ENCODE data around the gene CD248.
A peak's percentile ranks its signal among the peaks of the same experiment; 100 is the strongest.
"Not testable (repeated sequence)": the region's sequence is repeated elsewhere in the genome, so short reads cannot be mapped to it uniquely, and the experiment has no call there.

Gene CD248
- total RNA-seq, result 0 to 0.13 (median 0) reads per million in 18 experiments

GRCh38 chr11:66316849-66317251 lies at the start of gene CD248:
CD248 (minus strand) TSS chr11:66317044; CDS start chr11:66317027, 17 bp downstream.
- no peak for DNase-seq

DNA sequence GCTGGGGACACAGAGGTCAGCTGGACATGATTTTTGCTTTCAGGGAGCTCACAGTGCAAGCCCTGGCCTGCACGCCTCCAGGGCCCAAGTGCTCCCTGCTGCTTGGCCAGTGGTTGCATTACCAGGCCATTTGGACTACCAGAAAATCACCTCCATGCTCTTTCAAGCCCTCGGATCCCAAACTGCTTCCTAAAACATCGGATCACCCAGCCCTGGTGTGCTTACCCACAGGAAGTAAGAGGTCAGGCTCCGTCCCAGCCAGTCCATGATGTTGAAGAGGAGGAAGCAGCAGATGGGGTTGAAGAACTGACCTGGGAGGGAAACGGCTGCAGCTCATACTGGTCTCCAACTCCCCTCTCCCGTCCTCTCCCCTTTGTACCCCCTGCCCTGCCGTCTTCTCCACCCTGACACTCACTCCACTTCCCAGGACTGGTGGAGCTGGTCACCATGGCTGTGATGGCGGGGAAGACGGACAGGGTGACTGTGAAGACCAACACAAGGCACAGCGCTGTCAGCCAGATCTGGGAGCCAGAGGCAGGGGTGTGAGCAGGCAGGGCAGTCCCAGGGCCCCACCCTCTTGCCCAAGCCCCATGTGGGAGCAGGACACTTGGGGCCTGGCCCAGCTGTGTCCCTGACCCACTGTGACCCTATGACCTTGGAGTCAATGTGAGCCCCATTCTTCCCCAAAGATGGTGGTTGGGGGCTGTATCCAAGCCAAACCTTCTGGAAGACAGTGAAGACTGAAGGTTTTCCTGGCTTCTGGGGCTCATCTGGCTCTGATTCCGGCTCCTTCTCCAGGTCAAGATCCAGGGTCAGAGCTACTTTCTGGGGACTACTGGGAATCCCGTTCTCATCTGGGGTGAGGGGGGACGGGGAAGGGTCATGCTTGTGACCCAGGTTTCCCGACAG lies 49.1 kb upstream of the CD248 start:
- DNase-seq, result no peak

DNA sequence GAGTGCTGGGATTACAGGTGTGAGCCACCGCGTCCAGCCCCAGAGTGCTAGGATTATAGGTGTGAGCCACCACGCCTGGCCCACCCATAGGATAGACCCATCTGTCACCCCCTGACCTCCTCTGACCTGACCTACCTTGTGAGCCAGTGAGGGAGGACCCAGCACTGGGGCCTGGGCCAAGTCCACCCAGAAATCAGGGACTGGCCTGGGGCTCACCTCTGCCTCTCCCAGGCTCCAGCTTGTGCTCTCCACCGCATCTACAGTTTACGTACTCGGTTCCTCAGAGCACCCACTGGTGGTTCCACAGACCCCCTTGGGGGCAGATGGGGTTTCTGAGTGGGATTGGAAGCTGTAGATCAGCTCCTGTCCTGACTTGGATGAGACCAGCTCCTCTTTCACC lies 48.3 kb upstream of the CD248 start:
- no peak for DNase-seq

GRCh38 chr11:66363805-66364535 lies 47.1 kb upstream of the CD248 start:
- DNase-seq, result peak; percentile 63 to 66

DNA sequence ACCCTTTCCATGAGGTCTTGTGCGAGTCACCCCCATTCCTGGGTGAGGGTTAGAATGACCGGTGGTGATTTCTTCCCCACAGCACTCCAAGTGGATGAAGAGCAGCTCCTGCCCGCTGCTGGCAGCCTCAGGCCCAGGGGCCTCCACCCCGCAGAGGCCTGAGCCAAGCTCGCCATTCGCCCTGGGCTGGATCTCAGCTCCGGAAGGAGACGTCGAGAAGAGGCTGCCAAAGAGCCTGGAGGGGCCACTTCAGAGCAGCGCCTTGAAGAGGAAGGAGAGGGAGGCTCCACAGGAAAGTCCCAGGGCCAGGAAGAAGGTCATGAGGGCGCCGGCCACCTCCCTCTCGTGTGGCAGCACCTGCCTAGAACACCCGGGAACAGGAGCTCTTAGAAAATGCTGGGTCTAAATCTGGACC lies 46.4 kb upstream of the CD248 start:
- DNase-seq, result no peak

DNA sequence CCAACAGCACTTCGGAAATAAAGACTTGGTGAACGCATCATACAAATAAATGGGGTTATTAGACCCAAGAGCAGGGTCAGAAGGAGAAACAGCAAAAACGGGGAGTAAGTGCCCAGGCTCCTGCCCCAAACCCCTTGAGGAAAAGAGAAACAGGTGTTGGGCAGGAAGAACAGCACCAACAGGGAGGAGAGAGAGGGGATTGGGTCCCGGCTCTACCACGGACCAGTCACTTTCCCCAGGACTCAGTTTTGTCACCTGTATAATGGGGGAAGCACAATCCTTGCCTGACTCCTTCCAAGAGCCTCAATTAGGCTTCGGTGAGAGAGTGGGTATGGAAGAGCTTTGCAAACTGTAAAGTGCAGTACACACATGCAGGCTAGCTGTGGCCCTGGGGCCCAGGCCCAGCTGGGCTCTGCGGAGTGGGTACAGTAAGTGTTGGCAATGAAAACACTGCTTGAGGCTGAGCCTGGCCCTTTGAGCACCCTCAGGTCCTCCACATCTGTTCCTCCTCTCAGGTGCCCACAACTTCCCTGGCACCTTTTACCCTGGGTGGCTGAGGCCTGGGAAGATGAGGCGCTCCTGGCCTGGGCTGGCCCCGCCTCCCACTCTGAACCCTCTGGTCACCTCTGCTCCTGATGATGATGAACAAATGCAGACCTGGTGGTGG lies 45.8 kb upstream of the CD248 start:
- DNase-seq, result no peak

DNA sequence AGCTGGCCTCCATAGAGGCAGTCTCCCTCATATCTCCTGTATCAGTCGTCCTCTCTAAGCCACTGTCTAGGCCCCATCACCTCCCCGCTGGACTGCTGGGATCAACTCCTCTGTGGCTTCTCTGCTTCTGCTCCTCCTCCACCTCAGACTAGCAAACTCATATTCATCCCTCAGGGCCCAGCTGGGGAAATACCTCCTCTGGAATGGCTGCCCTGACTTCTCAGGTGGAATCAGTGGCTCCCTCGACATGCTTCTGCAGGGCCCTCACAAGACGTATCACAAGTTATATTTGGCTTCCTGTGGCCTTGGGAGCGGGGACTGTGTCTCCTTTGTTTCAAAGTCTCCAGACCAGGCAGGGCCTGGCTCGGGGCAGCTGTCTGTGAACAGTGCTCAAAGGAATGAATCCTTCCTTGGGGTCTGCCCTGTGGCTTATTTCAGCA lies 44.7 kb upstream of the CD248 start:
- no peak for DNase-seq

GRCh38 chr11:66360406-66361073 lies 43.7 kb upstream of the CD248 start:
- DNase-seq, result no peak

DNA sequence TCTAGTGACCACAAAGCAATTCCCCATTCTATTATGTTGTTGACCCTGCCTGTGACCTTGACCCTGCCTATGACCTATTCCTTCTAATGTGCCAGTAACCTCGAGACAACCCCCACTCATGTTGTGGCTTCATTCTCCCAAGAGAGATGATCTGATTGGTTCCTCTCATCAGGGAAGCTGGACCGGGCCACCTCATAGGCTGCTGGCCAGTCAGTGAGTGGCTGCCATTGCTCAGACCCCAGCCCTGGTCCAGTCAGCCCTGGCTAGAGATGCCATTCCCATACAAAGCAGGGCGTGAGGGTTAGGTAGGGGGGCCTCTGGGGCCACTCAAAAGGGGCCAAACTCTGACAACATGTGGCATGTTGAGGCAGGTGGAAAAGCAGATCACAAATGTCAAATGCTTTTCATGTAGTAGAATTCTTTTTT lies 42.8 kb upstream of the CD248 start:
- no peak for DNase-seq

GRCh38 chr11:66350560-66351235 lies 33.9 kb upstream of the CD248 start:
- not testable (repeated sequence) for DNase-seq

- DNase-seq, result no peak
Measured at GRCh38 chr11:66349084-66349386, 32.2 kb upstream of the CD248 start.

- peak; percentile 68 to 85 for DNase-seq
Measured at GRCh38 chr11:66347425-66348276, 30.8 kb upstream of the CD248 start, which contains the start of gene B4GAT1. B4GAT1 (minus strand) TSS chr11:66347629; CDS start chr11:66347545, 84 bp downstream.

GRCh38 chr11:66346476-66347424 lies 29.9 kb upstream of the CD248 start:
- no peak for DNase-seq

- DNase-seq, result no peak
Measured at GRCh38 chr11:66345316-66345649, 28.4 kb upstream of the CD248 start.

DNA sequence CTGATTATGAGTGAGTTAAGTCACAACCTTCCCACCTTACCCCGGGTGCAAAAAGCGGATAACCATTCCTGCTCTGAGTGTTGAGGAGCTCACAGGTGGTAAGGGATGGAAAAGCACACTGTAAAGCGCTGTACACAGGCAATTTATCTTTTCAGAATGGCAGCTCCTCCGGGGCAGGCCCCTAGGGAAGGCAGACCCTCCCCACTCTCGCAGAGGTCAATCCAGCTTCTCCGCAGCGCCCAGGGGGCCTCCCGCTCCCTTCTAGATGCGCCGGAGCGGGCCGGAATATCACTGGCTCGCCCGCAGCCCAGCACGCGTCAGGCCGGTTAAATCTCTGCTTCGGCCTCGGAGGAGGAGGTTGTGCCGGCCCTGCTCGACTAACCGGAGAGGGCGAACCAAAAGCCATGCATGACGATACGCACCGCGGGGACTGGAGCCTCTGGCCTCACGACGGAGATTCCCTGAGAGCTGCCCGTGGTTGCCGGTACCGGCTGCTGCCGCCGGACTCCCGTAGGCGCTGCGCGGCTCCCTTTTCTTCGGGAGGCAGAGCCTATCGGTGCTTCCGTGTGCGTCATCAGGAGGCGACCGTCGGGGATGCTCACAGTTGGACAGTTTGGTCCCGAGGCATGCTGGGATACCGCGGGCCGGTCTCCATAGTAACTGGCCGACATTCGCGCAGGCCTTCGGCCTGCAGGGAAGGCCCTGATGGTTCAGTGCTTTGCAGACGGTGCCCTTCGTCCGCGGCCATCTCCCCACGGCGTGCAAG lies 27.9 kb upstream of the CD248 start, which contains the start of gene BRMS1:
TSS of gene BRMS1 (minus strand) at position 555 of the 766 bp plus-strand sequence. CDS start 2,870 bp downstream, outside the sequence.
- DNase-seq, result peak; percentile 96 to 98

GRCh38 chr11:66343176-66343575 lies 26.3 kb upstream of the CD248 start:
- DNase-seq, result no peak

GRCh38 chr11:66341502-66342126 lies 24.8 kb upstream of the CD248 start:
- no peak for DNase-seq
